T-helper 1 cell treated with Interleukin-12 subunit alpha and Interleukin-12 subunit beta and Interleukin-4 antibody, amounts not matched to agents 30 ng/mL and 1 ng/mL, for 36 hours (primary cell): ENCODE measurements around the gene CEL. TPM values are rescaled to one million over a fixed set of nuclear protein-coding genes. Genes with fewer than 3 reads are reported as not detected.
"Not testable (repeated sequence)": the region's sequence is repeated elsewhere in the genome, so short reads cannot be mapped to it uniquely, and the experiment has no call there.

Experiments
- intact Hi-C: fragments of 100-400 bp; cut with micrococcal nuclease; formaldehyde crosslinking; loops from one replicate; pipeline ENCODE4 v1.15.1; 2024
- total RNA-seq: library from RNA; stranded (reverse); gene quantifications from 2 replicates; pipeline ENCODE4 v1.2.3, GENCODE V29; 2022

Gene CEL
- total RNA-seq, 1 donor from 2014 or later: 1.5 TPM

GRCh38 chr9:133080786-133081779 lies 19.3 kb downstream of the CEL start:
- intact Hi-C loops: not testable (repeated sequence)

GRCh38 chr9:133081957-133082644 lies 20.3 kb downstream of the CEL start:
- intact Hi-C loops: not testable (repeated sequence)

DNA sequence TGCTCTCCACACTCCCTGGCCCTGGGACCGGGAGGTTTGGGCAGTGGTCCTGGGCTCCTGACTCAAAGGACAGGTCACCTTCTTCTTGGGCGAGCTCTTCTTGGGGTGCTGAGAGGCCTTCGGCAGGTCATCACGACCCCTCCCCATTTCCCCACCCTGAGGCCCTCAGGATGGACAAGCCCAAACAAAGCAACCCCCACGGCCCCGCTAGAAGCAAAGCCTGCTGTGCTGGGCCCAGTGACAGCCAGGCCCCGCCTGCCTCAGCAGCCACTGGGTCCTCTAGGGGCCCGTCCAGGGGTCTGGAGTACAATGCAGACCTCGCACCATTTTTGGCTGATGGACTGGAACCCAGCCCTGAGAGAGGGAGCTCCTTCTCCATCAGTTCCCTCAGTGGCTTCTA lies 21.9 kb downstream of the CEL start:
- intact Hi-C loops: not testable (repeated sequence)

DNA sequence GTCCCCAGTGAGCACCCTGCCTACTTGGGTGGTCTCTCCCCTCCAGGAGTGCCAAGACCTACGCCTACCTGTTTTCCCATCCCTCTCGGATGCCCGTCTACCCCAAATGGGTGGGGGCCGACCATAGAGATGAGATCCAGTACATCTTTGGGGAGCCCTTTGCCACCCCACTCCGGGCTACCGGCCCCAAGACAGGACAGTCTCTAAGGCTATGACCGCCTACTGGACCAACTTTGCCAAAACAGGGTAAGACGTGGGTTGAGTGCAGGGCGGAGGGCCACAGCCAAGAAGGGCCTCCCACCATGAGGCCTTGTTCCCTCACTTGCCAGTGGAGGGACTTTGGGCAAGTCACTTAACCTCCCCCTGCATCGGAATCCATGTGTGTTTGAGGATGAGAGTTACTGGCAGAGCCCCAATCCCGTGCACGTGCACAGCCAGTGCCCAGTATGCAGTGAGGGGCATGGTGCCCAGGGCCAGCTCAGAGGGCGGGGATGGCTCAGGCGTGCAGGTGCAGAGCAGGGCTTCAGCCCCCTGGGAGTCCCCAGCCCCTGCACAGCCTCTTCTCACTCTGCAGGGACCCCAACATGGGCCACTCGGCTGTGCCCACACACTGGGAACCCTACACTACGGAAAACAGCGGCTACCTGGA lies 24.6 kb downstream of the CEL start:
- intact Hi-C loops: not testable (repeated sequence)

DNA sequence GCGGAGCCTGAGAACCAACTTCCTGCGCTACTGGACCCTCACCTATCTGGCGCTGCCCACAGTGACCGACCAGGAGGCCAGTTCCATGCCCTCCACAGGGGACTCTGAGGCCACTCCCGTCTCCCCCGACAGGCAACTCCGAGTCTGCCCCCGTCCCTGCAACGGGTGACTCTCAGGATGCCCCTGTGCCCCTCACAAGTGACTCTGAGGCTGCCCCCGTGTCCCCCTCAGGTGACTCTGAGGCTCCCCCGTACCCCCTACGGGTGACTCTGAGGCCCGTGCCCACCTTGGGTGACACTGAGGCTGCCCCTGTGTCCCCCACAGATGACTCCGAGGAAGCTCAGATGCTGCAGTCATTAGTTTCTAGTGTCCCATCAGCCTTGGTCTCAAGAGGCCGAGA lies 25.1 kb downstream of the CEL start:
- intact Hi-C loops: no loop called here

GRCh38 chr9:133087429-133088145 lies 25.8 kb downstream of the CEL start:
- intact Hi-C loops: no loop called here

DNA sequence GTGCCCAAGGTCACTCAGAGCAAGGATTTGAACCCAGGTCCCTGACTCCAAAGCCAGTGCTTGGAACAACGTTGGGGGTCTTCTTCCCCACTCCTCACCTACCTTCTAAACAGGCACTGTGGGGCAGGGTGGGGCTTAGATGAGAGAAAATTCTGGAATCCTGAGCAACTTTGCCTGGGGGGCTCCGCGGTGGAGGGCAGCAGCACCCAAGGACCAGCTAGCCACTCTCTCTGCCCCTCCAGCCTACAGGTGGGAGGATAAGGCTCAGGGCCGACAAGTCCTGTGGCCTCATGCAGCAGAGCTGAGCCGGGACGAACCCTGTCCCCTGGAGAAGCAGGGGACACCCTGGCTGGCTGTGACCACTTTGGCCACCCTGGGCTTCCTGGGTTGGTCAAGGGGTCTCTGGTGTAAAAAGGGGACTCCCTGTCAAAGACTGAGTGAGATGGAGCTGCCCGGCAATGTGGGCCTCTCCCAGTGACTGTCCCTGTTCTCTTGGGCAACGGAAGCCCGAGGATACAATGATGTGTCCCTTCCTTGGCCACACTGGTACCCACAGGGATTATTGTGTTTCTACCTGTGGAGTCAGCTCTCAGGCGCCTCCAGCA lies 26.5 kb downstream of the CEL start:
- intact Hi-C loops: no loop called here

DNA sequence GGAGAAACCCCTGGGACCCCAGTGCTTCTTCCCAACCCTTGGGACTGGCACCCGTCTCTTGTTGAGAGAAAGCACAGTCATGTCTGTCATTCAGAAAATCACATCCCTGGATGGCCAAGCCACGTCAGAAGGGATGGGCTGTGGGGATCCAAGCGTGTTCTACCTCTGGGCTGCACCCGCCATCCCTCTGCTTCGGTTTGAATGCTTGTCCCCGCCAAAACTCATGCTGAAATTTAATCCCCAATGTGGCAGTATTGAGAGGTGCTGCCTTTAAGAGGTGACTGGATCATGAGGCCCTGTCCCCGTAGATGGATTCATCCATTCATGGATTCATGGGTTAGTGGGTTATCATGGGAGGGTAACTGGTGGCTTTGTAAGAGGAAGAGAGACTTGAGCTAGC lies 27.0 kb downstream of the CEL start:
- intact Hi-C loops: no loop called here

DNA sequence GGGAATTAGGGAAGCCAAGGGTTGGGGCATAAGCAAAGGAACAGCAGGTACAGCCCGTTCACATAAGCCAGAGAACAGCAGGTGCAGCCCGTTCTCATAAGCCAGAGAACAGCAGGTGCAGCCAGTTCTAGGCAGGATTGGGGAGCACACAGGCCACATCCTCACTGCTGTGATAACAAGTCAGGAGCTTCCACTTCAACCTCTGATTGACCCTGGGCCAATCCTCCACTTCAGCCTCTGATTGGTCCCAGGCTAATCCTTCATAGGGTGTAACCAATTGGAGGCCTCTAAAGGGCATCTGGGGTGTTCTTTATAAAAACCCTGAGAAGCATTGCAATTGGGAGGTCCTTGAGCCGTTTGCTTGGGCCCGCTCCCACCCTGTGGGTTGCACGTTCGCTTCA lies 27.5 kb downstream of the CEL start:
- intact Hi-C loops: no loop called here

DNA sequence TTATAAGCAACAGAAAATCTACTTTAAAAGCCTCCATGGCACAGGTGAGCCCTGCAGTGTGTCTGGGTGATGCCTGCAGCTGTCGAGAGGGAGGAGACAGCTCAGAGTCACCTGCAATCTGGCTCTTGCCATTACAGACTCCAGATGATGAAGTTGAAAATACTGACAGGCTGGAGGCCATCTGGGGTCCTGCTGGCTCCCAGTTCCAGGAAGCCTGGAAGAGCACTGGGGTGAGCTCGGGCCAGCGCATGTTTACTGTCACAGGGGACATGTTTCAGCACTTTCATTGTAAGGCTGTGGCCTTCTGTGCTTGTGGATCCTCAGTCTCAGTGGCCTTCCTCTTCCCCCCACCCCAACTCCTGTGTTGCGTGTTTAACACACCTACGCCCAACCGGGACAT lies 28.4 kb downstream of the CEL start:
- intact Hi-C loops: no loop called here

DNA sequence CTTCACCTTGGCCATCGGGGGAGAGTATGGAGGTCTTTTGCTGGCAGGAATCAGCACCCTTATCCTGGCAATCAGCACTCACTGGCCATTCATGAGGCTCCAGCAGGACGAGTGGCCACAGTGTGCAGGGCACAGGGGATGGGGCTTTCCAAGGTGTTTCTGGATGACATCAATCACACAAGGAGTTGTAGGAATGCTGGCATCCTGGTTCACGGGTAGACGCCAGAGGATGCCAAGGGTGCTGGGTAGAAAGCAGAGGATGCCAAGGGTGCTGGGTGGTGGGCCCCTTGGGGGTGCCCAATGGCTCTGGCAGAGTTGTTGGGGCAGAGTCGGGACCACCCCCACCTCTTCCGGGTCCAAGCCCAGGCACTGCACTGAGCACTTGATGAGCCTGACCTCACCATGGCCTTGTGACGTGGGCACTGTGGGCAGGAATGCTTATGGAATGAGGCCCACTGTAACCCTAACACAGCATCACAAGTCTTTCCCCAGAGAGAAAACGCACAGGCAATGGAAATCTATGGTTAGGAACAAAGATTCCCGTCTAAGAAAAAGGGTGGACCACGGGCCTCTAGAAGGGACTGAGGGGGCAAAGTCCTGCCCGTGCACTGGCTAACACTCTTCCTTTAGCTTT lies 29.1 kb downstream of the CEL start:
- intact Hi-C loops: no loop called here

DNA sequence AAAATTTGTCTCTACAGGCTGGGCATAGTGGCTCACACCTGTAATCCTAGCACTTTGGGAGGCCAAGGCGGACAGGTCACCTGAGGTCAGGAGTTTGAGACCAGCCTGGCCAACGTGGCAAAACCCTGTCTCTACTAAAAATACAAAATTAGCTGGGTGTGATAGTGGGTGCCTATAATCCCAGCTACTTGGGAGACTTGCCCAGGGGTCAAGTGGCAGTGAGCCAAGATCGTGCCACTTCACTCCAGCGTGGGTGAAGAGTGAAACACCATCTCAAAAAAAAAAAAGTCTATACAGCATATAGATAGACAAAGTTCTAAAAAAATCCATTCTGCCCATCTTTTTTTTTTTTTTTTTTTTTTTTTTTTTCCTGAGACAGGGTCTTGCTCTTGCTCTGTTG lies 32.6 kb downstream of the CEL start:
- intact Hi-C loops: not testable (repeated sequence)

DNA sequence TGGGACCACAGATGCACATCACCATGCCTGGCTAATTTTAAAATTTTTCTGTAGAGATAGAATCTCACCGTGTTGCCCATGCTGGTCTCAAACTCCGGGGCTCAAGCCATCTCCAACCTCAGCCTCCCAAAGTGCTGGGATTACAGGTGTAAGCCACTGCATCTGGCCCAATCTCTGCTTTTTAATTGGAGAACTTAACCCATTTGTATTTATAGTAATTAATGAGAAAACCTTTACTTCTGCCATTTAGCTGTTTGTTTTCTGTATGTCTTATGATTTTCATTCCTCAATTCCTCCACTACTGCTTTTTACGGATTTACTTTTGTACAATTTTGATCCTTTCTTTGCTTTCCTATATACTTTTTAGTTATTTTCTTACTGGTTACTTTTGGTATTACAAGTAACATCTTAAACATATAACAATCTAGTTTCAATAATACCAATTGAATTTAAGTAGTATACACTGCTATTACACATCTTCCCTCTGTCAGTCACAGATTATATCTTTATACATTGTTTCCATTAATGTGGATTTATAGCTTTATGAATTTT lies 33.1 kb downstream of the CEL start:
- intact Hi-C loops: loop anchor here (5.0 kb wide), 1 partner anchor 53 kb away; no protein-coding TSS in a partner anchor

DNA sequence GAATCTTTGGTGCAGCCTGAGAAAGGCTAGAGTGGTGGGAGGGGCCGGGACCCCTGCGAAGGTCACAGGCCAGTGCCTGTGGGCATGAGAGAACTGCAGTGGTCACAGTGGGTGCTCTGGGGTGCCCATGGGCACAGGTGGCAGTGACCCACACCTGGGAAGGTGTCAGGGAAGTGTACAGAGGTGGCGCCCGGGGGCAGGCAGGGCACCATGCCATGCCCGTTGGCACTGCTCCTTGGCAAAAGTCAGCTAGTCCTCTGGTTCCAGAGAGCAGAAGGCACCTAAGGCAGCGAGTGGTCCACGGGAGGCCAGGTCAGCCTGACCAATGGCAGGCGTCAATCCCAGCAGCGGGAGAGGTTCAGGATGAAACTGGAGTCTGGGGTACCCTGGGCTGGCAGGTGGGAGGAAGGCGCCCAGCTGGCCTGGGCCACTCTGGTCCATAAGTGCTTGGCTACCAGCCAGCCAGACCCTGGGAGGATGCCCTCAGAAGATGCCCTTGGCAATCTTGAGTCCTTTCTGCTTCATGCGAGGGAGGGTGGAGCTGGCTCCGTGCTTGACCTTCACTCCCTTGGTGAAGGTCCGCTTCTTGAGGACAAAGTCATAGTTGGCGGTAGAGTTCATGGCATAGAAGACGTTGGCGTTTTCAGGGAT lies 36.4 kb downstream of the CEL start:
- intact Hi-C loops: loop anchor here (5.0 kb wide), 1 partner anchor 56 kb away; no protein-coding TSS in a partner anchor

- intact Hi-C loops: loop anchor here (5.0 kb wide), 1 partner anchor 57 kb away; no protein-coding TSS in a partner anchor
Observed at GRCh38 chr9:133098871-133099270, 37.1 kb downstream of the CEL start.

- intact Hi-C loops: loop anchor here (5.0 kb wide), 2 partner anchors 58 to 68 kb away; partner anchors contain the start of gene GTF3C5
Observed at GRCh38 chr9:133099726-133100505, 38.1 kb downstream of the CEL start.

- intact Hi-C loops: loop anchor here (5.0 kb wide), 1 partner anchor 68 kb away; the partner anchor contains the start of gene GTF3C5
Observed at GRCh38 chr9:133100506-133101355, 39.0 kb downstream of the CEL start.
